LoVo (cell line): ENCODE data around the gene CPA5.
"Not testable (repeated sequence)": the region's sequence is repeated elsewhere in the genome, so short reads cannot be mapped to it uniquely, and the experiment has no call there.

Experiments used
- DNase-seq: peaks from one replicate; pipeline ENCODE4 v3.0.0-alpha.2; 2016; ENCODE audit warnings: low spot score

CPA5 gene

DNA sequence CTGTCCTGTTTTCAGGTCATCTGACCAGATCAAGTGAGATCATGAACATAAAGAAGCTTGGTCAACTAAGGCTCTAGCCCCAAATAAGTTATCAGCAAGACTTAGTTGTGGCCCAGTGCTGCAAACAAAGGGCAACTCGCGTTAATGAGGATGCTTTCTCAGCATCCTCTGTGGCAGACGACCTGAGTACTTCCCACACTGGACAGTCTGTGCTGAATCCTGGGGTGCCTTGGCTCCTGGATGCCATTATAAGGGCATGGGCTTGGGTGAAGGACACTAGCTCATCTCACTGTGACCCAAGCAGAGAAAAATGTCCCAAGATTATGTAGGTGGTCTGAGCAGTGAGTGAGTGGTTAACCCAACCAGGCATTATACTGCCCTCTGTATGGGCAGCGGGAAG lies 13.9 kb downstream of the CPA5 start:
- DNase-seq: no peak

DNA sequence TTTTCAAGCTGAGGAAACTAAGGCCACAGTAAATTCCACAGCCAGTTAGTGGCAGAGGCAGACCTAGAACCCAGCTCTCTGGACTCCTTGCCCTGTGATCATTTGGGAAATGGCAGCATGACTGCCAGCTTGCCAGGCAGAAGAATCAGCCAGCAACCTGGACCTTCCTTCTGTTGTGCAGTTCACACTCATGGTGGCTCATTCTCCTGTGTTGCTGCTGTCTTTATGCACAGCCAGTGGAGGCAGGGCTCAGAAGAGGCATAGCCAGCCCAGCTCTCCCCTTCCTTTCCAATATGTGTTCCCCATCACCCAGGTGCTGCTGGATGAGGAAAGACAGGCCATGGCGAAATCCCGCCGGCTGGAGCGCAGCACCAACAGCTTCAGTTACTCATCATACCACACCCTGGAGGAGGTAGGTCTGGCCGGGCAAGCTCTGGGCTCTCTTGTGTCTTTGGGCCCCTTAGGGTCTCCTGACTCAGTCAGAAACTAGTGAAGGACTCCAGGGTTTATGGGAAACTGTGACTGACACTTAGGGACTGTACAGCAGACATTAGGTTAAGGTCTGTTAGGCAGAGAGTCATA lies 14.8 kb downstream of the CPA5 start:
- DNase-seq: no peak

DNA sequence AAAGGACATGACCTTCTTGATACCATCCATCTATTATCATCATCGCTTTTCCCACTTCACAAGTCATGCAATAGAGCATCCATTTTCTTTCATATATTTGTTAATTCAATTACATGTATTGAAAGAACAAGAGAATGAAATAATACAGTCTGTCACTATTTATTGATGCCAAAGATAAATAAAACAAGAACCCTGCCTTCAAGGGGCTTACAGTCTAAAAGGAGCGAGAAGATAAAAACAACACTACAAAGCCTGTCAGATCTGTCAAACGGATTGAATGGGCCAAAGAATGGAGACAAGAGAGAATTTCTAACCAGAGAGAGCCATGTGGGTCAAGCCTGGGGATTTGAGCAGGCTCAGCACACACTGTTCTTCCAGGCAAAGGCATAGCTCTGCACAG lies 15.9 kb downstream of the CPA5 start:
- no peak for DNase-seq

DNA sequence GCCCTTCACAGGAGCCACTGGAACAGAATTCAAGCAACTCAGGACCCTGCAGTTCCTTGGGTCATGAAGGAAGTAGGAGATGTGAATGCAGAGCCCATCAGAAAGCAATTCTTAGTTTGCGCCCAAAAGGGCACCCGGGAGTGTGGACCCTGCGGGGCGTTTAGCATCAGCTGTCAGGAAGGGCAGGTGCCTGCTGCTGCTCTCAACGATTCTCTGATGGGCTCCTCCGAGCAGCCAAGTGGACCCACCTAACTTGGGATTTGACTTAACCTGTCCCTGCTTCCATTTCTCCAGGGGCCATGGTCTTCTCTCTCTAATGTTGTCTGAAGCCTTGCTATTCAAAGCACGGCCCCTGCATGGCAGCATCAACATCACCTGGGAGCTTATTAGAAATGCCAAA lies 17.1 kb downstream of the CPA5 start:
- DNase-seq: no peak

DNA sequence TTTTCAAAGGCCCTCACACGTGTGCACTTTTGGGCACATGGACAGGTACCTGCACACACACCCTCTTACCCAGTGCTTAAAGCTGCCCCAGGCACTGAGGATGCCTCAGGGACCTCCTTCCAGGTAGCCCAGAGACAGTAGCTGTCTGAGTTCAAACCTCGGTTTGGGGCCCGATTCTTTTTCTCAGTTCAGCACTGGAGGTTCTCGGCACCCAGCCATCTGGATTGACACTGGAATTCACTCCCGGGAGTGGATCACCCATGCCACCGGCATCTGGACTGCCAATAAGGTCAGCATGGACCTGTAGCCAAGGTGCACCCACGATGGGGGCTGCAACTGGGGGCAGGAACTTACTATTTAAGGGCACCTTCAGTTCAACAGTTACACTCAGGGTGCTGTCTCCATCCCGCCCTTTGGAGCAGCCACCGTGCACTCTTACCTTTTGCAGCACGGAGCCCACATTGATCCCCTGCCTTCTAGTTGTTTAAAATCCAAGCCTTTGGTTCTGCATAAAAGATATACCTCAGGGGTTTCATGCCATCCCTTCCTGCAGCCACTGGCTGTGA lies 17.7 kb downstream of the CPA5 start:
- no peak for DNase-seq

GRCh38 chr7:130363026-130363847 lies 18.6 kb downstream of the CPA5 start:
- peak; percentile 64 for DNase-seq

DNA sequence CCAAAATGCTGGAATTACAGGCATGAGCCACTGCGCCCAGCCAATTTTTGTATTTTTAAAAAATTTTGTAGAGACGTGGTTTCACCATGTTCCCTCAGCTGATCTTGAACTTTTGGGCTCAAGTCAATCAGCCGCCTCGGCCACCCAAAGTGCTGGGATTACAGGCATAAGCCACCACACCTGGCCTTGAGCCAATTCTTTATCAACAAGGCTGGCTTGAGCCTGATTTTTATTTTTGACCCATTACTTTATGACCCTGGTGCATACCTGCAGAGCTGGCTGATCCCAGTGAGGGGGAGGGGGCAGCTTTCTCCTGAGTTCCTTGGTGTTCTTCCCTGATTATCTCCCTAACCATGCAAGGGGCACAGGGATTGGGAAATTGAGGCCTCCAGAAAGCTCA lies 19.8 kb downstream of the CPA5 start:
- peak; percentile 9 for DNase-seq

GRCh38 chr7:130365088-130365487 lies 20.5 kb downstream of the CPA5 start:
- DNase-seq: no peak

GRCh38 chr7:130365511-130366441 lies 21.2 kb downstream of the CPA5 start:
- peak; percentile 50 for DNase-seq

DNA sequence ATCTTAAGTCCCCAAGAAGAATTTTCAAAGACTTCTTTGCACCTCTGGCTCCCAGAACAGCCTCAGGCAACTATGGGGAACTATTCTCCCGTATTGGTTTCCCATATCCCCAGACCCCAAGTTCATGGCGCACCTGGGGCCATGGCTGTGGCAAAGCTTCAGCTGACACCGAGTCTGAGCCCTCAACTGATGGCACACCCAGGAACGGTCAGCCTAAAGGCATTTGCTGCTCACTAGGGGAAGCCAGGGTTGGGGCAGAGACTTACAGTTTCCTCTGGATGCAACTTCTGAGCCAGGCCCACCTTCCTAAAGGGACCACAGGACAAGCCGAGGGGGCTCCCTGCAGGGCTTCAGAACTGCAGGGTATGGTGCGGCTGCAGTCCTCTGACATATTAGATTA lies 21.9 kb downstream of the CPA5 start:
- DNase-seq: peak; percentile 24

DNA sequence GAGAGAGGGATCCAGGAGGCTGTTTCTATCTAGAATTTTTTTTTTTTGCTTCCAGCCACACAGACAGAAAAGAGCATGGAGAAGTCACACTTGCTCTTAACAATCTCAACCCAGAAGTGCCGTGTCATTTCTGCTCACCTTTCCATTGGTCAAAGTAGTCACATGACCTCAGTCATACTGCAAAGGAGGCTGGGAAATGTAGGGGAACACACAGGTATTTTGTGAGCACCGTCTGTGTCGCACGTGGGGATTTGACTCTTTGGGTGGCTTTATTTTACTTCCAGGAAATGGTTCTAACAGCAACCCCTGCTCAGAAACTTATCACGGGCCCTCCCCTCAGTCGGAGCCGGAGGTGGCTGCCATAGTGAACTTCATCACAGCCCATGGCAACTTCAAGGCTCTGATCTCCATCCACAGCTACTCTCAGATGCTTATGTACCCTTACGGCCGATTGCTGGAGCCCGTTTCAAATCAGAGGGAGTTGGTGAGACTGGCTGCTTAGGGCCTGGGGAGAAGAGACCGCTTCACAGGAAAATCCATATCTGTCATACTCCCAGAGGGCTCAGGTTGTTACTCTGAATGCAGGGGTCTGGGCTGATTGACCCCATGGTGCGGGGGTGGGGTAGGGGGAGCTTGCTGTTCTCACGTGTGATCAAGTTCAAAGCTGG lies 22.6 kb downstream of the CPA5 start:
- DNase-seq: no peak

- DNase-seq: no peak
These were observed 23.5 kb downstream of the CPA5 start for GRCh38 chr7:130367836-130368746.

DNA sequence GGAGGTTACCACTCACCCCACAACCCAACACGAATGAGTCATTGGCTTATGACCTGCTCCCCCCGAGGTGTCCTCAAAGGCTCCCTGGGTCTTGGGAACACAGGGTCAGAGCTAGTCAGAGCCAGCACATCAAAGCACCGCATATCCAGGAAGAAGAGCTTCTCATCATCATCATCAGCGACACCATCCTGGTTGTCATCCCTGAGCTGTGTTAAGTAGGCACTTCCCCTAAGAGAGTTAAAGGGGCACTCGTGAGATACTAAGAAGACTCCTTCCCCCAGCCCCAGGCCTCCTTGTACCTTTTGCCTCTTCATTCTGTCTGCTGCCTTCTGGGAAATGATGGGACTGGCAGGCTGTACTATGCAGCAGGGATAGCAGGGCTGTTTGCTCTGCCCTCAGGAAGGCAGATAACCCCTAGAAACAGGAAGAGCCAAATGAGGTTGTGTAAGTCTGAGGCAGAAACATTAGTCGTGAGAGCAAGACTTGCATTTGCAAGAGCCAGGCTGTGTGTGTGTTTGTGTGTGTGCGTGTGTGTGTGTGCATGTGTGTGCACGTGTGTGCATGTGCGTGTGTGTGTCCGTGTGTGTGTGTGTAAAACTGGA lies 24.6 kb downstream of the CPA5 start:
- no peak for DNase-seq

- DNase-seq: no peak
These were observed 25.4 kb downstream of the CPA5 start for GRCh38 chr7:130369831-130370550.

DNA sequence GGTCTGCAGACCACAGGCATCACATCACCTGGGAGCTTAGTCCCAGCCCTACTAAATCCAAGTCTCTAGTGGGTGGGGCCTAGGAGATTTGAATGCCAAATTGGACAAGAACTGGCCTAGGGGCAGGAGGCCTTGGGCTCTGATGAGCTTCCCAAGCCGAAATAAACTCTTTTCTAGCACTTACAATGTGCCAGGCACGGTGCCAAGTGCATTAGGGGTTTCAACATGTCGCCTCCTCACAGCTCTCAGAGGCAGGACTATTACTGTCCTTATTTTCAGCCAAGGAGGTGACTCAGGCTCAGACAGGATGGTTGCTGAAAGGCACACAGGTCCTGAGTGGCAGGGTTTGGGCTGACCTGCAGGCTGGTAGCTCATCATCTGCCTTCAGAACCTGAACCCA lies 26.4 kb downstream of the CPA5 start:
- no peak for DNase-seq

- DNase-seq: no peak
These were observed 28.0 kb downstream of the CPA5 start for GRCh38 chr7:130372402-130373165.

DNA sequence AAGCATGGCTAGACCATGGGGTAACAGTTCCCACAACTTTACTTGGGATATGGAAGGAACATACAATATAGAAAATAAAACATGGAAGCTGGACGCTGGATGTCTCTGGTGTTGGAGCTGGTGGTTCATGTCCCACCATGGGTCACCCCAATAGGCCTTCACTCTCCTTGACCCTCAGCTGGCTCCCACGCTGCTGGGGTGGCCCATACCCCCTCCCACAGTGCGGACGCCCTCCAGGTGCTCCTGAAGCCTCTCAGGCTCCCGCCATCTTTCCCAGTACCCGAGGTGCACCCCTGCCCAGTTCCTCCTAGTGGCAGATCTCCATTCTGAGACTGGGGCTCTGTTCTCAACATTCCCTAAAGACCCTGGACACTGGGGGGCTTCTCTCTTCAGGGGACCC lies 29.9 kb downstream of the CPA5 start:
- DNase-seq: no peak

DNA sequence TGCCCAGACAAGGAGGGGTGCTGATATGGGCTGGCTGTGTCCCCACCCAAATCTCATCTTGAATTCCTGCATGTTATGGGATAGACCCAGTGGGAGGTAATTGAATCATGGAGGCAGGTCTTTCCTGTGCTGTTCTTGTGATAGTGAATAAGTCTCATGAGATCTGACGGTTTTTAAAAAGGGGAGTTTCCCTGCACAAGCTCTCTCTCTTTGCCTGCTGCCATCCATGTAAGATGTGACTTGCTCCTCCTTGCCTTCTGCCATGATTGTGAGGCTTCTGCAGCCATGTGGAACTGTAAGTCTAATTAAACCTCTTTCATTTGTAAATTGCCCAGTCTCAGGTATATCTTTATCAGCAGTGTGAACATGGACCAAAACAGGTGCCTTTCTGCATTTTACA lies 31.8 kb downstream of the CPA5 start:
- not testable (repeated sequence) for DNase-seq

DNA sequence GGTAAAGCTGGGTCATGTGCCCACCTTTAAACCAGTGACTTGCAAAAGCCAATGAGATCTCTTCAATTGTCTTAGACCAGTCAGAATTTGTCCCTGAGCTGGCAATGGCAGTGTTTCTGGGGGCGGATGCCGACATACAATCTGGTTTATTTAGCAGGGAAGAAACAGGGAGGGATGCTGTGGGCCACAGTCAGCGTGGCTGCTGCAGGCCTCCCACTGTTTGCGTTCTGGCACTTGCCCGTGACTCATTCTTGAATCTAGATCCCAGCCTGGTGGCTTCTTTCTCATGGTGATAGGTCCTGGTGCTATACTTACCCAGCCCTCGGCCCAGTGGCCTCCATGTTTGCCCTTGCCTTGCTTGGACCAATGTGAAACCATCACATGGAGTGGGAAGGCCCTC lies 32.6 kb downstream of the CPA5 start:
- DNase-seq: no peak
